ENCODE measurements around the gene HS6ST3.

DNA sequence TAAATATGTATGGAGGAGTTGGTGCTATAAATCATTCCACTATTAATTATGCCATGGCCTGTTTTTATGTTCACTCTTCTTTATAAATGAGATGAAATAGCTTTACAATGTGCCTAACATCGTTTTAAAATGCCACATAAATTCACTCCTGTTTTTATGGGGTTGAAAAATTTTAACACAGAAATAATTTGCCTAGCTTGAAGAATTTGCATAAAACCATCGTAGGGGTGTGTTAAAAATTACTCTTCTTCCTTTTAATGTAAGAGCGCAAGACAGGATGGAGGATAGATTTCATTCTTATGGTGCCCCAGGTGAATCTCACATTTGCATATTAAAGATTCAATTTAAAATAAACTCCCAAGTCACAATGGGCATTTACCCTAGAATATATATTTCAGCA, 456.6 kb downstream of the HS6ST3 start:
- TF ChIP-seq POLR2A (IDR thresholded peaks at IDR 0.05) = no peak
- TF ChIP-seq, protein P1, sequence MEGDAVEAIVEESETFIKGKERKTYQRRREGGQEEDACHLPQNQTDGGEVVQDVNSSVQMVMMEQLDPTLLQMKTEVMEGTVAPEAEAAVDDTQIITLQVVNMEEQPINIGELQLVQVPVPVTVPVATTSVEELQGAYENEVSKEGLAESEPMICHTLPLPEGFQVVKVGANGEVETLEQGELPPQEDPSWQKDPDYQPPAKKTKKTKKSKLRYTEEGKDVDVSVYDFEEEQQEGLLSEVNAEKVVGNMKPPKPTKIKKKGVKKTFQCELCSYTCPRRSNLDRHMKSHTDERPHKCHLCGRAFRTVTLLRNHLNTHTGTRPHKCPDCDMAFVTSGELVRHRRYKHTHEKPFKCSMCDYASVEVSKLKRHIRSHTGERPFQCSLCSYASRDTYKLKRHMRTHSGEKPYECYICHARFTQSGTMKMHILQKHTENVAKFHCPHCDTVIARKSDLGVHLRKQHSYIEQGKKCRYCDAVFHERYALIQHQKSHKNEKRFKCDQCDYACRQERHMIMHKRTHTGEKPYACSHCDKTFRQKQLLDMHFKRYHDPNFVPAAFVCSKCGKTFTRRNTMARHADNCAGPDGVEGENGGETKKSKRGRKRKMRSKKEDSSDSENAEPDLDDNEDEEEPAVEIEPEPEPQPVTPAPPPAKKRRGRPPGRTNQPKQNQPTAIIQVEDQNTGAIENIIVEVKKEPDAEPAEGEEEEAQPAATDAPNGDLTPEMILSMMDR (IDR thresholded peaks at IDR 0.05) = no peak
